Activated CD8-positive, alpha-beta T cell treated with anti-CD3 and anti-CD28 coated beads, Interleukin-2, amount 10 ng/mL, durations not matched to agents 7 days and 5 days (primary cell): ENCODE results near the gene AQP7. TPM values are rescaled to one million over a fixed set of nuclear protein-coding genes. Genes with fewer than 3 reads are reported as not detected.
"Not testable (repeated sequence)": the region's sequence is repeated elsewhere in the genome, so short reads cannot be mapped to it uniquely, and the experiment has no call there.

ENCODE experiments used
- ATAC-seq: fragments of 150-1000 bp; cut with Tn5 transposase; one replicate; pipeline ENCODE4 v1.10.0; 2021; ENCODE audit warnings: moderate library complexity
- CTCF ChIA-PET: fragments of 350-600 bp; sonication (Branson Sonifier 250); formaldehyde crosslinking; loops from one replicate; lab custom pipeline; 2021; ENCODE audit warnings: antibody characterized with exemption; lab: Charles Lee
- POLR2A ChIA-PET: fragments of 350-600 bp; sonication (Branson Sonifier 250); formaldehyde crosslinking; loops from one replicate; lab custom pipeline; 2021; ENCODE audit warnings: antibody characterized with exemption; lab: Charles Lee
- DNase-seq: peaks from one replicate; pipeline ENCODE4 v3.0.0-alpha.2; 2020
- H3K27ac Mint-ChIP-seq: one replicate; pipeline ENCODE4 v1.8.0; 2021; ENCODE audit warnings: mild to moderate bottlenecking, mixed read lengths
- H3K27me3 Mint-ChIP-seq: one replicate; pipeline ENCODE4 v1.8.0; 2021; ENCODE audit warnings: low read depth, mixed read lengths
- H3K36me3 Mint-ChIP-seq: one replicate; pipeline ENCODE4 v1.8.0; 2021; ENCODE audit warnings: low read depth, mixed read lengths
- H3K4me1 Mint-ChIP-seq: one replicate; pipeline ENCODE4 v1.8.0; 2021; ENCODE audit warnings: low read depth, mixed read lengths
- H3K4me3 Mint-ChIP-seq: one replicate; pipeline ENCODE4 v1.8.0; 2021; ENCODE audit warnings: mild to moderate bottlenecking, mixed read lengths
- H3K9me3 Mint-ChIP-seq: one replicate; pipeline ENCODE4 v1.8.0; 2022; ENCODE audit warnings: mixed read lengths; ENCODE audit not compliant: insufficient read depth
- total RNA-seq, 2 experiments: library from RNA; stranded (reverse); gene quantifications; one replicate each; pipeline ENCODE4 v1.2.3, GENCODE V29; 2021

Gene AQP7
- total RNA-seq, 2 experiments from 2014 or later = not detected

DNA sequence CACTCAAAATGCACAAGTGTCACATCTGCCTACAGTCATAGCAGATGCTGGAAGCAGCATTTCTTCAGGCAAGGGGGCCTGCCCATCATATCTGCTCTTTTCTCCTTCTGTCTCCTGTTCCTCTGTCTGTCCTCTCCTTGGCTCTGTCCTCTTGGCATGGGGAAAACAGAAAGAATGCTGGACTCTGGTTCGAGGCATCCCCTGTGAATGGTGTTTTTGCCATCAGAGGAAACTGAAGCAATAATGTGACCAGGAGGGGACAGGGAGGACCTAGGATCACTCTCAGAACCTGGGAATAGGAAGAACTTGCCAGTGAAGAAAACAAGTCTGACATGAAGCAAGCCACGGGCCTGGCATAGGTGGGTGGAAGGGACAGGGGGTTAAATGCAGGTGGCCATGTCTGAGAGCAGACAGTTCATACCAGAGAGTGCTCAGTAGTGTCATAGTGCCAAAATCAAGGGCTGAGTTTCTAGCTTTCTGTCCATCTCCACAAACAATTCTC lies 35.3 kb downstream of the AQP7 start:
- Mint-ChIP-seq H3K4me3 (no peak overlapping the region), H3K4me1 (peaks cover 5% of the 10 kb centered on the region), H3K27me3 (no peaks in the 10 kb centered on the region), H3K9me3 (no peaks in the 10 kb centered on the region), H3K36me3 (peaks cover 49% of the 10 kb centered on the region), H3K27ac (peak overlapping the region; percentile 17)
- ChIA-PET POLR2A (no interaction called here), CTCF (no interaction called here)
- ATAC-seq (no peak), DNase-seq (no peak)

GRCh38 chr9:33364814-33365213 lies 37.6 kb downstream of the AQP7 start:
- H3K4me1 Mint-ChIP-seq, DNase-seq, H3K4me3 Mint-ChIP-seq, H3K27ac Mint-ChIP-seq, POLR2A ChIA-PET, H3K27me3 Mint-ChIP-seq, ATAC-seq, H3K9me3 Mint-ChIP-seq: not testable (repeated sequence)
- peaks cover 41% of the 10 kb centered on the region for H3K36me3 Mint-ChIP-seq
- CTCF ChIA-PET = interaction anchor here (1.0 kb wide), 1 partner anchor 11 kb away, joined by 3 read pairs; no protein-coding TSS in a partner anchor

GRCh38 chr9:33364127-33364526 lies 38.2 kb downstream of the AQP7 start:
- Mint-ChIP-seq H3K4me1 (no peaks in the 10 kb centered on the region), H3K27ac (no peak overlapping the region), H3K27me3 (no peaks in the 10 kb centered on the region), H3K36me3 (peaks cover 36% of the 10 kb centered on the region), H3K9me3 (no peaks in the 10 kb centered on the region), H3K4me3 (no peak overlapping the region)
- DNase-seq = no peak
- ATAC-seq = no peak
- ChIA-PET CTCF (interaction anchor here (0.7 kb wide), 1 partner anchor 10 kb away, joined by 3 read pairs; no protein-coding TSS in a partner anchor), POLR2A (no interaction called here)

GRCh38 chr9:33358641-33359040 lies 43.7 kb downstream of the AQP7 start:
- POLR2A ChIA-PET, H3K27me3 Mint-ChIP-seq: not testable (repeated sequence)
- peaks cover 27% of the 10 kb centered on the region for H3K36me3 Mint-ChIP-seq

GRCh38 chr9:33355933-33356332 lies 46.4 kb downstream of the AQP7 start:
- Mint-ChIP-seq H3K36me3 (peaks cover 20% of the 10 kb centered on the region), H3K4me1 (no peaks in the 10 kb centered on the region), H3K4me3 (no peak overlapping the region), H3K27ac (no peak overlapping the region), H3K9me3 (no peaks in the 10 kb centered on the region), H3K27me3 (no peaks in the 10 kb centered on the region)
- POLR2A ChIA-PET = no interaction called here
- CTCF ChIA-PET = interaction anchor here (3.1 kb wide), 1 partner anchor 19 kb away, joined by 18 read pairs; no protein-coding TSS in a partner anchor
- DNase-seq (no peak), ATAC-seq (no peak)

More at GRCh38 chr9:33358641-33359040, 43.7 kb downstream of the AQP7 start:
- H3K27ac Mint-ChIP-seq, H3K4me1 Mint-ChIP-seq, H3K9me3 Mint-ChIP-seq, CTCF ChIA-PET, H3K4me3 Mint-ChIP-seq, ATAC-seq, DNase-seq: not testable (repeated sequence)

DNA sequence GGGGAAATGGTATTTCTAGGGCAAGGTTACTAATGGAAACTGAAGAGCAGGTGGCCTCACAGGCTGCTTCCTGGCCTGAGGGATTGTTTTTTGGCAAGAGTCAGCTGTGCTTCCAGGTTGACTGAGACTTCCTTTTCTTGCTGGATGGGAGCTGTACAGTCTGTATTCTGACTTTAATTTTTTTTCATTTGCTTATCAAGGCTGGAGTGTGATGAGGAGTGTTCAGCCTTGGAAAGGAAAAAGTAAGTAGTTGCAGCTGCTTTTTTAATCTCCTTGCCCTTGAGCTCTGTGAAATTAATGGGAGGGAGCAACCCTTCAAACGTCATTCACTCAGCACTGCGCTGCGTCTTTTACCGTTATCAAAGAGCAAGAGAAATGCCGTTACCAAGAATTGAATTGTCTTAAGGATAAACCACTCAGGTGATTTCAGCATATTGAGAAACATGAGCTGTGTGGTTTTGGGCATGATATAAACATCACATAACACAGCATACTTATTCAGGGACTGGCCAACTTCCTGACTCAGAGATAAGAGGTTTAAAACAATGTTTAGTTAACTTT lies 47.6 kb downstream of the AQP7 start:
- Mint-ChIP-seq H3K4me1 (no peaks in the 10 kb centered on the region), H3K27me3 (no peaks in the 10 kb centered on the region), H3K4me3 (no peak overlapping the region), H3K36me3 (peaks cover 22% of the 10 kb centered on the region), H3K9me3 (no peaks in the 10 kb centered on the region), H3K27ac (peak overlapping the region; percentile 15)
- POLR2A ChIA-PET = interaction anchor here (0.6 kb wide), 1 partner anchor 27 kb away, joined by 3 read pairs; no protein-coding TSS in a partner anchor
- ATAC-seq (no peak), DNase-seq (no peak)
- CTCF ChIA-PET = interaction anchor here (1.2 to 3.1 kb wide), 2 partner anchors 20 to 112 kb away, joined by 3 to 18 read pairs; no protein-coding TSS in a partner anchor

DNA sequence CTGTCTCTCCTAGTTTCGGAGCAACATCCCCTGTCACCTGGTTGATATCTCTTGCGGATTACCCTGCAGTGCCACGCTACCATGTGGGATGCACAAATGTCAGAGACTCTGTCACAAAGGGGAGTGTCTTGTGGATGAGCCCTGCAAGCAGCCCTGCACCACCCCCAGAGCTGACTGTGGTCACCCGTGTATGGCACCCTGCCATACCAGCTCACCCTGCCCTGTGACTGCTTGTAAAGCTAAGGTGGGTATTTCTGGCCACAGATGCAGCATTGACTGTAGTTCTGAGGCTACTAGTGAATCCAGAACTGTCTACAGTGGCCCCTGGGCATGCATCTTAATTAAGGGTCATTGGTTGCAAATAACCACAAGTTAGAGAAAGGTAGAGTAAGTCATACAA lies 50.8 kb downstream of the AQP7 start:
- H3K4me3 Mint-ChIP-seq = no peak overlapping the region
- ATAC-seq (no peak), DNase-seq (no peak)
- ChIA-PET CTCF (interaction anchor here (1.2 kb wide), 2 partner anchors 23 to 64 kb away, joined by 3 to 4 read pairs; no protein-coding TSS in a partner anchor), POLR2A (interaction anchor here (1.0 kb wide), 1 partner anchor 67 kb away, joined by 4 read pairs; no protein-coding TSS in a partner anchor)
- no peaks in the 10 kb centered on the region for H3K9me3 Mint-ChIP-seq
- no peaks in the 10 kb centered on the region for H3K27me3 Mint-ChIP-seq
- H3K4me1 Mint-ChIP-seq = no peaks in the 10 kb centered on the region
- H3K27ac Mint-ChIP-seq = no peak overlapping the region
- peaks cover 45% of the 10 kb centered on the region for H3K36me3 Mint-ChIP-seq

GRCh38 chr9:33350310-33350709 lies 52.1 kb downstream of the AQP7 start:
- peaks cover 47% of the 10 kb centered on the region for H3K36me3 Mint-ChIP-seq
- H3K27ac Mint-ChIP-seq = no peak overlapping the region
- POLR2A ChIA-PET = no interaction called here
- H3K9me3 Mint-ChIP-seq = no peaks in the 10 kb centered on the region
- CTCF ChIA-PET = interaction anchor here (1.1 to 1.2 kb wide), 3 partner anchors 24 to 65 kb away, joined by 3 to 4 read pairs (median 3); no protein-coding TSS in a partner anchor
- no peaks in the 10 kb centered on the region for H3K4me1 Mint-ChIP-seq
- no peaks in the 10 kb centered on the region for H3K27me3 Mint-ChIP-seq
- DNase-seq (no peak), ATAC-seq (no peak)
- H3K4me3 Mint-ChIP-seq = no peak overlapping the region

GRCh38 chr9:33349743-33350142 lies 52.6 kb downstream of the AQP7 start:
- H3K36me3 Mint-ChIP-seq = peaks cover 42% of the 10 kb centered on the region
- no peak for ATAC-seq
- H3K27me3 Mint-ChIP-seq = no peaks in the 10 kb centered on the region
- CTCF ChIA-PET = no interaction called here
- H3K4me3 Mint-ChIP-seq = no peak overlapping the region
- no peaks in the 10 kb centered on the region for H3K4me1 Mint-ChIP-seq
- POLR2A ChIA-PET = no interaction called here
- no peak overlapping the region for H3K27ac Mint-ChIP-seq
- H3K9me3 Mint-ChIP-seq = no peaks in the 10 kb centered on the region
- no peak for DNase-seq

- POLR2A ChIA-PET = no interaction called here
- Mint-ChIP-seq H3K27ac (no peak overlapping the region), H3K9me3 (no peaks in the 10 kb centered on the region), H3K36me3 (peaks cover 44% of the 10 kb centered on the region), H3K4me3 (no peak overlapping the region), H3K27me3 (no peaks in the 10 kb centered on the region), H3K4me1 (no peaks in the 10 kb centered on the region)
- ATAC-seq (no peak), DNase-seq (no peak)
- CTCF ChIA-PET = no interaction called here
Observed at GRCh38 chr9:33348998-33349397, 53.4 kb downstream of the AQP7 start.

DNA sequence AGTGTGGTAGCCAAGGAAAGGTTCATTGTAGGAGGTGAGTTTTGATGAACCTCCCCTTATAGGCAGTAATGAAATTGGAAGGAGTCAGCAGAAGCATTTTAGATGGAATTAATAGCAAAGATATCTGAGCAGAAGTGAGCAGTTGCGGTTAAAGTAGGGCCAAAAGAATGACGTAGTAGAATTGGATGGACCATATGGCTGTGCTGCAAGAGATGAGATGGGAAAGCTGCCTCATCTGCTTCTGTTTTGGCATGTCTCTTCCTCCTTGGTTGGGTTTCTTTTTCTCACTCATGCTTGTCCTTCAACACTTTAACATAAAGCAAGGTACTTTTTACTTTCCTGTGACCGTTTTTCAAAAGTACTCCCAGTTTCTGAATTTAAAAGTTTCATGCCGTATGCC lies 55.8 kb downstream of the AQP7 start:
- H3K27me3 Mint-ChIP-seq = no peaks in the 10 kb centered on the region
- CTCF ChIA-PET = no interaction called here
- H3K4me1 Mint-ChIP-seq = no peaks in the 10 kb centered on the region
- H3K9me3 Mint-ChIP-seq = no peaks in the 10 kb centered on the region
- POLR2A ChIA-PET = no interaction called here
- H3K27ac Mint-ChIP-seq = peak overlapping the region; percentile 17
- ATAC-seq = no peak
- peaks cover 62% of the 10 kb centered on the region for H3K36me3 Mint-ChIP-seq
- DNase-seq = no peak
- H3K4me3 Mint-ChIP-seq = no peak overlapping the region

GRCh38 chr9:33344145-33344544 lies 58.2 kb downstream of the AQP7 start:
- ChIA-PET POLR2A (no interaction called here), CTCF (interaction anchor here (2.7 kb wide), 1 partner anchor 31 kb away, joined by 7 read pairs; no protein-coding TSS in a partner anchor)
- no peak overlapping the region for H3K4me3 Mint-ChIP-seq
- DNase-seq (no peak), ATAC-seq (no peak)
- H3K4me1 Mint-ChIP-seq = peaks cover 14% of the 10 kb centered on the region
- H3K9me3 Mint-ChIP-seq = peaks cover 16% of the 10 kb centered on the region
- H3K27me3 Mint-ChIP-seq = no peaks in the 10 kb centered on the region
- peaks cover 77% of the 10 kb centered on the region for H3K36me3 Mint-ChIP-seq
- peak overlapping the region; percentile 6 for H3K27ac Mint-ChIP-seq
